A549 (cell line): ENCODE measurements around the gene FAM163A.

Source experiments
- CBX8 ChIP-seq: fragments of 200-600 bp; sonication (generic); IDR thresholded peaks from 2 replicates; pipeline ENCODE4 v1.6.1; 2016
- CEBPB ChIP-seq, 2 experiments: fragments of >200 bp in 1 of 2; sonication (Bioruptor Twin) in 1 of 2; formaldehyde crosslinking in 1 of 2; IDR thresholded peaks; 2 replicates each; pipeline ENCODE4 v1.6.1; 2012 to 2016
- HDAC2 ChIP-seq: fragments of 200-600 bp; sonication (generic); IDR thresholded peaks from 2 replicates; pipeline ENCODE4 v1.6.1; 2016
- MYC ChIP-seq: IDR thresholded peaks from 2 replicates; pipeline ENCODE4 v1.6.1; 2012; ENCODE audit warnings: mild to moderate bottlenecking, inconsistent platforms, low read length, improper control_type of control experiment, borderline replicate concordance
- POLR2A ChIP-seq: IDR thresholded peaks from 2 replicates; pipeline ENCODE4 v1.6.1; 2012; ENCODE audit warnings: mild to moderate bottlenecking, low read length
- POLR2AphosphoS2 ChIP-seq: conservative IDR thresholded peaks from 2 replicates; pipeline ENCODE4 v1.6.1; 2012; ENCODE audit warnings: low read length, improper control_type of control experiment, inconsistent platforms
- RAD21 ChIP-seq, 2 experiments: fragments of >200 bp in 1 of 2; sonication (Bioruptor Twin) in 1 of 2; formaldehyde crosslinking in 1 of 2; IDR thresholded peaks in 1 of 2; conservative IDR thresholded peaks in 1 of 2; 2 replicates in 1 of 2; 3 replicates in 1 of 2; pipeline ENCODE4 v1.6.1; 2012 to 2018; ENCODE audit warnings: inconsistent platforms in 1 of 2
- TP53 ChIP-seq: fragments of 250-450 bp; sonication (Bioruptor Pico); IDR thresholded peaks from 2 replicates; pipeline ENCODE4 v1.5.0; 2021; ENCODE audit warnings: mild to moderate bottlenecking, moderate library complexity
- TF ChIP-seq, protein P1 (sequence below): fragments of >200 bp; sonication (Bioruptor Twin); formaldehyde crosslinking; IDR thresholded peaks from 3 replicates; pipeline ENCODE4 v1.5.1; 2016
- TF ChIP-seq, protein P2 (sequence below): IDR thresholded peaks from 2 replicates; pipeline ENCODE4 v1.6.1; 2012
- TF ChIP-seq, protein P3 (sequence below): fragments of 250-450 bp; sonication (Bioruptor Pico); IDR thresholded peaks from 2 replicates; pipeline ENCODE4 v1.5.0; 2021; ENCODE audit warnings: mild to moderate bottlenecking, moderate library complexity, borderline replicate concordance
- TF ChIP-seq, protein P4 (sequence below): fragments of 200-600 bp; sonication (generic); IDR thresholded peaks from 2 replicates; pipeline ENCODE4 v1.6.1; 2016; ENCODE audit warnings: antibody characterized with exemption, mild to moderate bottlenecking, moderate library complexity

DNA sequence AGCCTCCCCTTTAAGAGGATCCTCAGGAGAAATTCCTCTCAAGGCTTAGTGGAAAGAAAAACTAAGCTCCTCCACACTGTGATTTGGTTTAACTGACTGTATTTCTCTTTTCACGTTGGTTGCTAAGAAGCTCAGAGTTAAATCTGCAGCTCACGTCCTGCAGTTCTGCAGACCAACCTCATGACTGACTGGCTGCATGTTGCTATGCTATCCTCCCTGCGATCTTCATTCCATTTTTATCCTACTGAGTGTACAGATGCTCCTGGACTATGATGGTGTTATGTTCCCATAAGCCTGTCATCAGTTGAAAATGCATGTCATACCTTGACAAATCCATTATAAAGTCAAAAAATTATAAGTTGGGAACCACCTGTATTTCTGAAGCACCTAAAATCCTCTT is 34.6 kb downstream of the FAM163A start:
- TF ChIP-seq, protein P1, sequence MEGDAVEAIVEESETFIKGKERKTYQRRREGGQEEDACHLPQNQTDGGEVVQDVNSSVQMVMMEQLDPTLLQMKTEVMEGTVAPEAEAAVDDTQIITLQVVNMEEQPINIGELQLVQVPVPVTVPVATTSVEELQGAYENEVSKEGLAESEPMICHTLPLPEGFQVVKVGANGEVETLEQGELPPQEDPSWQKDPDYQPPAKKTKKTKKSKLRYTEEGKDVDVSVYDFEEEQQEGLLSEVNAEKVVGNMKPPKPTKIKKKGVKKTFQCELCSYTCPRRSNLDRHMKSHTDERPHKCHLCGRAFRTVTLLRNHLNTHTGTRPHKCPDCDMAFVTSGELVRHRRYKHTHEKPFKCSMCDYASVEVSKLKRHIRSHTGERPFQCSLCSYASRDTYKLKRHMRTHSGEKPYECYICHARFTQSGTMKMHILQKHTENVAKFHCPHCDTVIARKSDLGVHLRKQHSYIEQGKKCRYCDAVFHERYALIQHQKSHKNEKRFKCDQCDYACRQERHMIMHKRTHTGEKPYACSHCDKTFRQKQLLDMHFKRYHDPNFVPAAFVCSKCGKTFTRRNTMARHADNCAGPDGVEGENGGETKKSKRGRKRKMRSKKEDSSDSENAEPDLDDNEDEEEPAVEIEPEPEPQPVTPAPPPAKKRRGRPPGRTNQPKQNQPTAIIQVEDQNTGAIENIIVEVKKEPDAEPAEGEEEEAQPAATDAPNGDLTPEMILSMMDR = no peak
- TF ChIP-seq, protein P2, sequence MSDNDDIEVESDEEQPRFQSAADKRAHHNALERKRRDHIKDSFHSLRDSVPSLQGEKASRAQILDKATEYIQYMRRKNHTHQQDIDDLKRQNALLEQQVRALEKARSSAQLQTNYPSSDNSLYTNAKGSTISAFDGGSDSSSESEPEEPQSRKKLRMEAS = no peak
- no peak for TF ChIP-seq RAD21 (conservative IDR thresholded peaks at IDR 0.05 in 1 of 2, IDR thresholded peaks at IDR 0.05 in 1 of 2)
- no peak for TF ChIP-seq CEBPB (IDR thresholded peaks at IDR 0.05)
- no peak for TF ChIP-seq MYC
- no peak for TF ChIP-seq CBX8
- TF ChIP-seq POLR2A = no peak
- no peak for TF ChIP-seq TP53 (CRISPR knock-in tag)
- no peak for TF ChIP-seq POLR2AphosphoS2
- TF ChIP-seq, protein P3, sequence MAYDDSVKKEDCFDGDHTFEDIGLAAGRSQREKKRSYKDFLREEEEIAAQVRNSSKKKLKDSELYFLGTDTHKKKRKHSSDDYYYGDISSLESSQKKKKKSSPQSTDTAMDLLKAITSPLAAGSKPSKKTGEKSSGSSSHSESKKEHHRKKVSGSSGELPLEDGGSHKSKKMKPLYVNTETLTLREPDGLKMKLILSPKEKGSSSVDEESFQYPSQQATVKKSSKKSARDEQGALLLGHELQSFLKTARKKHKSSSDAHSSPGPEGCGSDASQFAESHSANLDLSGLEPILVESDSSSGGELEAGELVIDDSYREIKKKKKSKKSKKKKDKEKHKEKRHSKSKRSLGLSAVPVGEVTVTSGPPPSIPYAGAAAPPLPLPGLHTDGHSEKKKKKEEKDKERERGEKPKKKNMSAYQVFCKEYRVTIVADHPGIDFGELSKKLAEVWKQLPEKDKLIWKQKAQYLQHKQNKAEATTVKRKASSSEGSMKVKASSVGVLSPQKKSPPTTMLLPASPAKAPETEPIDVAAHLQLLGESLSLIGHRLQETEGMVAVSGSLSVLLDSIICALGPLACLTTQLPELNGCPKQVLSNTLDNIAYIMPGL (CRISPR knock-in tag) = no peak
- TF ChIP-seq, protein P4, sequence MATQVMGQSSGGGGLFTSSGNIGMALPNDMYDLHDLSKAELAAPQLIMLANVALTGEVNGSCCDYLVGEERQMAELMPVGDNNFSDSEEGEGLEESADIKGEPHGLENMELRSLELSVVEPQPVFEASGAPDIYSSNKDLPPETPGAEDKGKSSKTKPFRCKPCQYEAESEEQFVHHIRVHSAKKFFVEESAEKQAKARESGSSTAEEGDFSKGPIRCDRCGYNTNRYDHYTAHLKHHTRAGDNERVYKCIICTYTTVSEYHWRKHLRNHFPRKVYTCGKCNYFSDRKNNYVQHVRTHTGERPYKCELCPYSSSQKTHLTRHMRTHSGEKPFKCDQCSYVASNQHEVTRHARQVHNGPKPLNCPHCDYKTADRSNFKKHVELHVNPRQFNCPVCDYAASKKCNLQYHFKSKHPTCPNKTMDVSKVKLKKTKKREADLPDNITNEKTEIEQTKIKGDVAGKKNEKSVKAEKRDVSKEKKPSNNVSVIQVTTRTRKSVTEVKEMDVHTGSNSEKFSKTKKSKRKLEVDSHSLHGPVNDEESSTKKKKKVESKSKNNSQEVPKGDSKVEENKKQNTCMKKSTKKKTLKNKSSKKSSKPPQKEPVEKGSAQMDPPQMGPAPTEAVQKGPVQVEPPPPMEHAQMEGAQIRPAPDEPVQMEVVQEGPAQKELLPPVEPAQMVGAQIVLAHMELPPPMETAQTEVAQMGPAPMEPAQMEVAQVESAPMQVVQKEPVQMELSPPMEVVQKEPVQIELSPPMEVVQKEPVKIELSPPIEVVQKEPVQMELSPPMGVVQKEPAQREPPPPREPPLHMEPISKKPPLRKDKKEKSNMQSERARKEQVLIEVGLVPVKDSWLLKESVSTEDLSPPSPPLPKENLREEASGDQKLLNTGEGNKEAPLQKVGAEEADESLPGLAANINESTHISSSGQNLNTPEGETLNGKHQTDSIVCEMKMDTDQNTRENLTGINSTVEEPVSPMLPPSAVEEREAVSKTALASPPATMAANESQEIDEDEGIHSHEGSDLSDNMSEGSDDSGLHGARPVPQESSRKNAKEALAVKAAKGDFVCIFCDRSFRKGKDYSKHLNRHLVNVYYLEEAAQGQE = no peak
- TF ChIP-seq HDAC2 = no peak
